Cerebellar nuclear complex (tissue), 1 donor: ENCODE measurements around the gene NTN1.

Experiments used
- DNase-seq, 2 experiments: peaks; one replicate each; lab custom pipeline; 2025; lab: John Stamatoyannopoulos, UW

Gene NTN1

GRCh38 chr17:9217151-9218056 lies 196.1 kb downstream of the NTN1 start:
- DNase-seq = peak; percentile 49 to 84

GRCh38 chr17:9218064-9218635 lies 196.8 kb downstream of the NTN1 start:
- DNase-seq = no peak

GRCh38 chr17:9218911-9219310 lies 197.6 kb downstream of the NTN1 start:
- DNase-seq = no peak

GRCh38 chr17:9219631-9220397 lies 198.5 kb downstream of the NTN1 start:
- DNase-seq = no peak

- DNase-seq = no peak
Observed at GRCh38 chr17:9220398-9221146, 199.3 kb downstream of the NTN1 start.

GRCh38 chr17:9221147-9221921 lies 200.0 kb downstream of the NTN1 start:
- no peak for DNase-seq

- no peak for DNase-seq
Observed at GRCh38 chr17:9221922-9222180, 200.5 kb downstream of the NTN1 start.

GRCh38 chr17:9223531-9223930 lies 202.2 kb downstream of the NTN1 start:
- no peak for DNase-seq

GRCh38 chr17:9224485-9224884 lies 203.2 kb downstream of the NTN1 start:
- no peak for DNase-seq

- no peak for DNase-seq
Observed at GRCh38 chr17:9225305-9226101, 204.2 kb downstream of the NTN1 start.

- DNase-seq = no peak
Observed at GRCh38 chr17:9226130-9226793, 205.0 kb downstream of the NTN1 start.

GRCh38 chr17:9226794-9227135 lies 205.5 kb downstream of the NTN1 start:
- DNase-seq = no peak

- DNase-seq = no peak
Observed at GRCh38 chr17:9227819-9228407, 206.6 kb downstream of the NTN1 start.

GRCh38 chr17:9228408-9229159 lies 207.3 kb downstream of the NTN1 start:
- DNase-seq = no peak

- DNase-seq = no peak
Observed at GRCh38 chr17:9229160-9229825, 208.0 kb downstream of the NTN1 start.

- no peak for DNase-seq
Observed at GRCh38 chr17:9229826-9230201, 208.5 kb downstream of the NTN1 start.

- DNase-seq = no peak
Observed at GRCh38 chr17:9230346-9230745, 209.0 kb downstream of the NTN1 start.

GRCh38 chr17:9230861-9231260 lies 209.6 kb downstream of the NTN1 start:
- DNase-seq = no peak
